PC-3 (cell line): ENCODE data around the gene SDK2. TPM values are rescaled to one million over a fixed set of nuclear protein-coding genes. Genes with fewer than 3 reads are reported as not detected.

Source experiments
- ATAC-seq: fragments of 200-7000 bp; cut with Tn5 transposase; 2 replicates; pipeline ENCODE4 v1.9.1; 2020; ENCODE audit warnings: mild to moderate bottlenecking, moderate library complexity
- BruUV-seq: library from RNA; stranded (reverse); fragments of 400-500 nt; replicated peaks from 2 replicates; lab custom pipeline; 2021; lab: Mats Ljungman, UMichigan
- CTCF ChIA-PET: fragments of 300-600 bp; sonication (Branson Sonifier 250); formaldehyde crosslinking; loops from one replicate; lab custom pipeline; 2022; ENCODE audit warnings: antibody characterized with exemption; lab: Charles Lee
- POLR2A ChIA-PET: fragments of 300-600 bp; sonication (Branson Sonifier 250); formaldehyde crosslinking; loops from one replicate; lab custom pipeline; 2022; ENCODE audit warnings: antibody characterized with exemption; ENCODE audit not compliant: unreplicated experiment; lab: Charles Lee
- DNase-seq: peaks from one replicate; pipeline ENCODE4 v3.0.0-alpha.2; 2015
- H2AFZ ChIP-seq: fragments of 300-600 bp; sonication (generic); 2 replicates; pipeline ENCODE4 v1.6.0; 2016; ENCODE audit warnings: antibody characterized with exemption, low read length
- H3F3A ChIP-seq: fragments of 300-600 bp; sonication (generic); one replicate; pipeline ENCODE4 v1.6.0; 2017; ENCODE audit warnings: antibody characterized with exemption, low read length, control low read depth, mild to moderate bottlenecking; ENCODE audit not compliant: unreplicated experiment
- H3K27ac ChIP-seq: fragments of 300-600 bp; sonication (generic); 2 replicates; pipeline ENCODE4 v1.5.1; 2016; ENCODE audit warnings: mild to moderate bottlenecking, low read length
- H3K27me3 ChIP-seq: fragments of 300-600 bp; sonication (generic); 2 replicates; pipeline ENCODE4 v1.6.1; 2016; ENCODE audit warnings: low read length, mixed read lengths
- H3K36me3 ChIP-seq: fragments of 300-600 bp; sonication (generic); 2 replicates; pipeline ENCODE4 v1.6.1; 2016; ENCODE audit warnings: low read depth, mixed run types, low read length, mixed read lengths
- H3K4me1 ChIP-seq: fragments of 300-600 bp; sonication (generic); 2 replicates; pipeline ENCODE4 v1.5.1; 2016; ENCODE audit warnings: low read length; ENCODE audit not compliant: insufficient read depth
- H3K4me2 ChIP-seq: fragments of 300-600 bp; sonication (generic); 2 replicates; pipeline ENCODE4 v1.6.0; 2016; ENCODE audit warnings: low read length
- H3K4me3 ChIP-seq: fragments of 300-600 bp; sonication (generic); 2 replicates; pipeline ENCODE4 v1.5.1; 2016; ENCODE audit warnings: mild to moderate bottlenecking, low read length, mixed read lengths
- H3K79me2 ChIP-seq: fragments of 300-600 bp; sonication (generic); 2 replicates; pipeline ENCODE4 v1.6.1; 2017; ENCODE audit warnings: low read length, mixed read lengths
- H3K9ac ChIP-seq: fragments of 300-600 bp; sonication (generic); 2 replicates; pipeline ENCODE4 v1.6.0; 2016; ENCODE audit warnings: mild to moderate bottlenecking, low read length
- H3K9me2 ChIP-seq: fragments of 300-600 bp; sonication (generic); replicated peaks from 2 replicates; pipeline ENCODE4 v1.6.1; 2016; ENCODE audit warnings: mixed run types, low read length, mixed read lengths
- H3K9me3 ChIP-seq: fragments of 300-600 bp; sonication (generic); 2 replicates; pipeline ENCODE4 v1.6.1; 2016; ENCODE audit warnings: low read length, mixed read lengths
- H4K20me1 ChIP-seq: fragments of 300-600 bp; sonication (generic); 2 replicates; pipeline ENCODE4 v1.6.1; 2016; ENCODE audit warnings: low read length, mixed read lengths
- EZH2 ChIP-seq: fragments of 300-600 bp; sonication (generic); IDR thresholded peaks from one replicate; pipeline ENCODE4 v1.6.1; 2017; ENCODE audit warnings: antibody characterized with exemption, mild to moderate bottlenecking, low read length; ENCODE audit not compliant: unreplicated experiment
- EZH2phosphoT487 ChIP-seq: fragments of 300-600 bp; sonication (generic); IDR thresholded peaks from 2 replicates; pipeline ENCODE4 v1.6.1; 2018; ENCODE audit warnings: mild to moderate bottlenecking, antibody characterized with exemption, low read length, borderline replicate concordance
- intact Hi-C: fragments of 100-400 bp; cut with micrococcal nuclease; formaldehyde crosslinking; loops from 2 replicates; pipeline ENCODE4 v1.9.0; 2023
- total RNA-seq: library from RNA; depleted of rRNA; stranded (reverse); fragments of >200 nt; gene quantifications from 2 replicates; pipeline ENCODE4 v1.2.3, GENCODE V29; 2014
- TF ChIP-seq, protein P1 (sequence below): fragments of 300-600 bp; sonication (generic); conservative IDR thresholded peaks from 2 replicates; pipeline ENCODE4 v1.5.1; 2017; ENCODE audit warnings: antibody characterized with exemption, low read depth, mild to moderate bottlenecking, low read length

SDK2 gene
- total RNA-seq, 1 experiment from 2014 or later, result 0.07 TPM

DNA sequence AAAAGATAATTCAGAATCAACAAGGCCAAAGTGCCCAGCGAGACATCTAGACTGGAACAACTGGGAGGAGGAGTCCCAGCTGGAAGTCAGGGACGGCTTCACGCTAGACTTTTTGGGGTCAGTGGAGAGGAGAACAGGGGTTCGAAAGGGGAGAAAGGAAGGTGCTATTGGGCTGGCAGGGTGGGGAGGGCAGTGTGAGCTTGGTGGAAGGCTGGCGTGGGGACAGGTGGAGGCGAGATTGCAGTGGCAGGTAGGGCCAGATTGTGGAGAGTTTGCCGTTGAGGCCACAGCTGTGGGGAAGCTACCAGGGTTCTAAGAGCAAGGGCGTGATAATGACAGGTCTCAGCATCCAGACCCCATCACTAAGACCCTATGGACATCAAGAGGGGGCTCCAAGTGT is 10.5 kb downstream of the SDK2 start:
- H2AFZ ChIP-seq, result no peak overlapping the region
- H3K4me1 ChIP-seq, result no peaks in the 10 kb centered on the region
- BruUV-seq, result no TSS peak
- ATAC-seq, result no peak
- POLR2A ChIA-PET, result no interaction called here
- no peaks in the 10 kb centered on the region for H4K20me1 ChIP-seq
- no peaks in the 10 kb centered on the region for H3K79me2 ChIP-seq
- H3K27ac ChIP-seq, result no peak overlapping the region
- CTCF ChIA-PET, result no interaction called here
- H3K4me2 ChIP-seq, result no peak overlapping the region
- H3K36me3 ChIP-seq, result no peaks in the 10 kb centered on the region
- H3K9me2 ChIP-seq, result no peaks in the 10 kb centered on the region
- intact Hi-C loops, result no loop called here
- peaks cover 63% of the 10 kb centered on the region for H3K27me3 ChIP-seq
- H3K4me3 ChIP-seq, result no peak overlapping the region
- no peaks in the 10 kb centered on the region for H3F3A ChIP-seq
- no peak for DNase-seq
- H3K9ac ChIP-seq, result no peak overlapping the region
- TF ChIP-seq EZH2phosphoT487 (no peak), EZH2 (no peak)
- TF ChIP-seq, protein P1, sequence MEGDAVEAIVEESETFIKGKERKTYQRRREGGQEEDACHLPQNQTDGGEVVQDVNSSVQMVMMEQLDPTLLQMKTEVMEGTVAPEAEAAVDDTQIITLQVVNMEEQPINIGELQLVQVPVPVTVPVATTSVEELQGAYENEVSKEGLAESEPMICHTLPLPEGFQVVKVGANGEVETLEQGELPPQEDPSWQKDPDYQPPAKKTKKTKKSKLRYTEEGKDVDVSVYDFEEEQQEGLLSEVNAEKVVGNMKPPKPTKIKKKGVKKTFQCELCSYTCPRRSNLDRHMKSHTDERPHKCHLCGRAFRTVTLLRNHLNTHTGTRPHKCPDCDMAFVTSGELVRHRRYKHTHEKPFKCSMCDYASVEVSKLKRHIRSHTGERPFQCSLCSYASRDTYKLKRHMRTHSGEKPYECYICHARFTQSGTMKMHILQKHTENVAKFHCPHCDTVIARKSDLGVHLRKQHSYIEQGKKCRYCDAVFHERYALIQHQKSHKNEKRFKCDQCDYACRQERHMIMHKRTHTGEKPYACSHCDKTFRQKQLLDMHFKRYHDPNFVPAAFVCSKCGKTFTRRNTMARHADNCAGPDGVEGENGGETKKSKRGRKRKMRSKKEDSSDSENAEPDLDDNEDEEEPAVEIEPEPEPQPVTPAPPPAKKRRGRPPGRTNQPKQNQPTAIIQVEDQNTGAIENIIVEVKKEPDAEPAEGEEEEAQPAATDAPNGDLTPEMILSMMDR, result no peak
- no peaks in the 10 kb centered on the region for H3K9me3 ChIP-seq

DNA sequence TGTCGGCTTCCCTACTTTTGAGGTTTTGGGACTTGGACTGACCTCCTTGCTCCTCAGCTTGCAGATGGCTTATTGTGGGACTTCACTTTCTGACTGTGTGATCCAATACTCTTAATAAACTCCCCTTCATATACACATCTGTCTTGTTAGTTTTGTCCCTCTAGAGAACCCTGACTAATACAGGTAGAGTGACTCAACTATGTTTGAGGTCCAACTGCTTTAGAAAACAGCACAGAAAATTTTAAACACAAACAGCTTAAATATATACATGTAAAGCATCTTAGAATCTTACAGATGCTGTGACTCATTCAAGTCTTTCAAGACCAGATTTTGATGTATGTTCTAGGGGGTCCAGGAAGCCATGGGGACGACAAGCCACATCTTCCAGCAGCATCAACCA is 11.7 kb downstream of the SDK2 start:
- no peak overlapping the region for H3K4me2 ChIP-seq
- H2AFZ ChIP-seq, result no peak overlapping the region
- intact Hi-C loops, result no loop called here
- no peaks in the 10 kb centered on the region for H3K9me2 ChIP-seq
- no peak for TF ChIP-seq EZH2phosphoT487
- no peak for TF ChIP-seq EZH2
- TF ChIP-seq, protein P1, result no peak
- no peak for ATAC-seq
- H3K79me2 ChIP-seq, result no peaks in the 10 kb centered on the region
- H3K27ac ChIP-seq, result no peak overlapping the region
- H3K4me3 ChIP-seq, result no peak overlapping the region
- no TSS peak for BruUV-seq
- POLR2A ChIA-PET, result no interaction called here
- H3K4me1 ChIP-seq, result no peaks in the 10 kb centered on the region
- no peak for DNase-seq
- no peaks in the 10 kb centered on the region for H3K36me3 ChIP-seq
- no peaks in the 10 kb centered on the region for H4K20me1 ChIP-seq
- H3K9ac ChIP-seq, result no peak overlapping the region
- no peaks in the 10 kb centered on the region for H3F3A ChIP-seq
- no peaks in the 10 kb centered on the region for H3K9me3 ChIP-seq
- CTCF ChIA-PET, result no interaction called here
- H3K27me3 ChIP-seq, result peaks cover 55% of the 10 kb centered on the region

DNA sequence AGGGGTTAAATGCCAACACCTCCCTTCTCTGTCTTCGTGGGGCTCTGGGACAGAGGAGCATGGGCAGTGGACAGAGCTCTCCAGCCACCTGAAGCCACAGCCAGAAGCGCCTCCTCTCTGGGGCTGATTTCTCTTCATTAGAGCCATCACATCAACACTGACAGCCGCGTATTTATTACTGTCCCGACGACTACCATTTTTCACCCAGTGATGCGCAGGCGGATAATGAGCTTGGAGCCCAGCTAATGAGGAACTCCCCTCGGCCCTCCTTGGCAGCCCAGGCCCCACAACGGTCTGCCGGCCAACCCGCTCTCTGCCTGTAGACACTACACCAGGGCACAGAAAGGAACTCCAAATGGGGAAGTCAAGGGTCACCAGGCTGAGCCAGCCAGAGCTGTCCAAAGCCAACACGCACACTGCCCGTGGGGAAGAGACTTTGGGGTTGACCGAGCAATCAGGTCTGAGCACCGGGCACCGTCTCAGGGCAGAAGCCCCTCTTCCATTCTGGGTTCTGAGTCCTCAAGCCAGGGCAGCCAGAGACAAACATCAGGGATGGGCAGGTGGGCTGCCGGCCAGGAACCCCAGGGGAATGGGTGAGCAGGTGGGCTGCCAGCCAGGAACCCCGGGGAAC is 13.2 kb downstream of the SDK2 start:
- no TSS peak for BruUV-seq
- ATAC-seq, result no peak
- H3K9me3 ChIP-seq, result no peaks in the 10 kb centered on the region
- H3K4me3 ChIP-seq, result no peak overlapping the region
- intact Hi-C loops, result no loop called here
- H3K27me3 ChIP-seq, result peaks cover 50% of the 10 kb centered on the region
- DNase-seq, result no peak
- ChIA-PET POLR2A (no interaction called here), CTCF (no interaction called here)
- H3K4me1 ChIP-seq, result no peaks in the 10 kb centered on the region
- H3K9me2 ChIP-seq, result no peaks in the 10 kb centered on the region
- H3K79me2 ChIP-seq, result no peaks in the 10 kb centered on the region
- H3K27ac ChIP-seq, result no peak overlapping the region
- no peak overlapping the region for H3K9ac ChIP-seq
- no peak overlapping the region for H2AFZ ChIP-seq
- H3K4me2 ChIP-seq, result no peak overlapping the region
- TF ChIP-seq EZH2phosphoT487 (no peak), EZH2 (no peak)
- TF ChIP-seq, protein P1, result no peak
- H3K36me3 ChIP-seq, result no peaks in the 10 kb centered on the region
- H4K20me1 ChIP-seq, result no peaks in the 10 kb centered on the region
- no peaks in the 10 kb centered on the region for H3F3A ChIP-seq
